H1 (cell line): ENCODE data around the gene MT4. TPM values are rescaled to one million over a fixed set of nuclear protein-coding genes. Genes with fewer than 3 reads are reported as not detected.

Source experiments
- CHD7 ChIP-seq: fragments of 300-600 bp; sonication (generic); IDR thresholded peaks from 2 replicates; pipeline ENCODE4 v1.7.1; 2012; ENCODE audit warnings: low read length, moderate library complexity, mild to moderate bottlenecking, inconsistent platforms; ENCODE audit not compliant: insufficient replicate concordance
- polyA plus RNA-seq, 7 experiments: library from polyadenylated mRNA; depleted of rRNA in 3 of 7; stranded (reverse) in 5 of 7; unstranded in 2 of 7; fragments of >200 nt in 5 of 7; fragments of 200-250 nt in 2 of 7; gene quantifications; 1 replicate in 5 of 7; 2 replicates in 1 of 7; 4 replicates in 1 of 7; pipeline versions ENCODE4 v1.2.1 to v1.2.3, GENCODE V29; 2011 to 2013; ENCODE audit warnings: missing spikeins in 2 of 7, mixed read lengths in 2 of 7
- total RNA-seq: library from RNA; stranded (reverse); fragmentation: NEBNext Ultra II Directional; extraction: Animal tissue kit (Norgen Biotek cat#: 25700); gene quantifications from 2 replicates; pipeline ENCODE4 v1.2.1, GENCODE V29; 2021

The MT4 gene
- total and polyA plus RNA-seq, 2 of the 8 experiments (the other 6 are each of a cell fraction or from before 2014, with no cell fraction given) = not detected

GRCh38 chr16:56551796-56552738 is 12.8 kb upstream of the MT4 start (continued):
- TF ChIP-seq CHD7 = no peak
